Nephron (organoid): ENCODE measurements around the gene STRA6.

Source experiments
- H3K27ac Mint-ChIP-seq, 3 experiments: 2 replicates each; pipeline ENCODE4 v1.8.0; 2020; ENCODE audit warnings: mixed read lengths in 3 of 3, mild to moderate bottlenecking in 2 of 3, moderate library complexity in 1 of 3
- H3K27me3 Mint-ChIP-seq: 2 replicates; pipeline ENCODE4 v1.8.0; 2021; ENCODE audit warnings: low read depth, mild to moderate bottlenecking, moderate library complexity, mixed read lengths
- H3K36me3 Mint-ChIP-seq: 2 replicates; pipeline ENCODE4 v1.8.0; 2020; ENCODE audit warnings: low read depth, mixed read lengths
- H3K4me1 Mint-ChIP-seq: 2 replicates; pipeline ENCODE4 v1.8.0; 2020; ENCODE audit warnings: mixed read lengths
- H3K4me3 Mint-ChIP-seq, 3 experiments: 2 replicates each; pipeline ENCODE4 v1.8.0; 2020; ENCODE audit warnings: mild to moderate bottlenecking in 3 of 3, mixed read lengths in 3 of 3, moderate library complexity in 2 of 3
- H3K9me3 Mint-ChIP-seq: 2 replicates; pipeline ENCODE4 v1.8.0; 2020; ENCODE audit warnings: mixed read lengths
- TF ChIP-seq, protein P1 (sequence below), 3 experiments: fragments of 200-600 bp; sonication (generic); IDR thresholded peaks; one replicate each; pipeline ENCODE4 v1.5.0; 2021; ENCODE audit warnings: antibody characterized with exemption in 3 of 3; ENCODE audit not compliant: unreplicated experiment in 3 of 3

STRA6 gene

DNA sequence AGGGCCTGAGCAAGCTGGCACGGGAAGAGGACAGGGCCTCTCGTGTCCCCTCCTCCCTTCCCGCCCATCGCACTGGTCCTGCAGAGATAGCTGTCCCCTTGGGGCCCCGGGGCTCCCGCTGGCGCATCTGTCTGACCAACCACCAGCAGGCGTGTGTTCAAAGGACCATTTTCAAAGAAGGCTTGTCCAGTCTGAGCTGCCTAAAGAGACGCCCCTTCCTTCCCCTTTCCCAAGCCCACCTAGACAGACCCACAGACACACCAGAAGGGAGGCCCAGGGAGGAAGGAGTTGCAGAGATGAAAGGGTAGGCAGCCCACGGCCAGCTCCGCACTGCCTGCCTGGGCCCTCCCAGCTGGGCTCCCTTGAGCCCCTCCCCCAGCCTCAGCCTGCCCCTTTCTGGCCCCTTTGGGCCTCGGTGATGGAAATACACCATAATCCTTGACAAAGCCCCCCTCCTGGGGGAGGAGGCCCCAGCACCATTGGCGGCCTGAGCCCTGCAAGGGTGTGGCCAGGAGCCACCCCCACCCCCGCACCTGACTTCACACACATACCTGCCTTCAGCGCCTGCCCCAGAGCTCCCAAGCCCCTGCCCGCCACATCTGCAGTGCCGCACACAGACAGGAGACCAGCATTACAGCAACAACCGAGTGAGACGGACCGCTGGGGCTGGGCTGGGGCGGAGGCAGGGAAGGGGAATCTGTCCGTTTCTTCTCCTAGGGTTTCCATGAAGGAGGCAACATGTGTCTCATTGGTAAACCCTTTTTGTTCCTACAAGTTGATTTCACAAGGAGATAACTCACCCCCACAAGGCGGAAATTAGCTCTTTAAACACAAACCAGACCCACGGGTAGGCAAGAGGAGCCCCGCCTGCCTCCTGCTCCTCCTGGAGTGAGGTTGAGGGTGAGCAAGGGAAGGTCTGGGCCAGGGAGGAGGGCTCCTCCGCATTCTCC, at the start of gene STRA6:
Gene STRA6, minus strand, starts transcription at position 336 of the 950 bp plus-strand sequence. CDS start 520 bp downstream, outside the sequence.
- Mint-ChIP-seq H3K4me3 (peak within 1 kb of the TSS; percentile 84 to 90 (median 87)), H3K36me3 (no peaks in the 10 kb centered on the region), H3K4me1 (peaks cover 83% of the 10 kb centered on the region), H3K9me3 (no peaks in the 10 kb centered on the region), H3K27ac (peak within 1 kb of the TSS; percentile 97 to 99 (median 98)), H3K27me3 (peaks cover 4% of the 10 kb centered on the region)
- TF ChIP-seq, protein P1, sequence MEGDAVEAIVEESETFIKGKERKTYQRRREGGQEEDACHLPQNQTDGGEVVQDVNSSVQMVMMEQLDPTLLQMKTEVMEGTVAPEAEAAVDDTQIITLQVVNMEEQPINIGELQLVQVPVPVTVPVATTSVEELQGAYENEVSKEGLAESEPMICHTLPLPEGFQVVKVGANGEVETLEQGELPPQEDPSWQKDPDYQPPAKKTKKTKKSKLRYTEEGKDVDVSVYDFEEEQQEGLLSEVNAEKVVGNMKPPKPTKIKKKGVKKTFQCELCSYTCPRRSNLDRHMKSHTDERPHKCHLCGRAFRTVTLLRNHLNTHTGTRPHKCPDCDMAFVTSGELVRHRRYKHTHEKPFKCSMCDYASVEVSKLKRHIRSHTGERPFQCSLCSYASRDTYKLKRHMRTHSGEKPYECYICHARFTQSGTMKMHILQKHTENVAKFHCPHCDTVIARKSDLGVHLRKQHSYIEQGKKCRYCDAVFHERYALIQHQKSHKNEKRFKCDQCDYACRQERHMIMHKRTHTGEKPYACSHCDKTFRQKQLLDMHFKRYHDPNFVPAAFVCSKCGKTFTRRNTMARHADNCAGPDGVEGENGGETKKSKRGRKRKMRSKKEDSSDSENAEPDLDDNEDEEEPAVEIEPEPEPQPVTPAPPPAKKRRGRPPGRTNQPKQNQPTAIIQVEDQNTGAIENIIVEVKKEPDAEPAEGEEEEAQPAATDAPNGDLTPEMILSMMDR (IDR thresholded peaks at IDR 0.05; ENCODE audit: unreplicated experiment in 3 of 3) = peak in 2 of 3 experiments; percentile 24 to 36

- Mint-ChIP-seq H3K9me3 (no peaks in the 10 kb centered on the region), H3K27ac (peak overlapping the region in 1 of 3 experiments; percentile 49), H3K4me1 (peaks cover 41% of the 10 kb centered on the region), H3K4me3 (no peak overlapping the region), H3K27me3 (peaks cover 11% of the 10 kb centered on the region), H3K36me3 (no peaks in the 10 kb centered on the region)
- TF ChIP-seq, protein P1 (IDR thresholded peaks at IDR 0.05; ENCODE audit: unreplicated experiment in 3 of 3) = no peak
Measured at GRCh38 chr15:74252291-74252690, 49.7 kb upstream of the STRA6 start.

DNA sequence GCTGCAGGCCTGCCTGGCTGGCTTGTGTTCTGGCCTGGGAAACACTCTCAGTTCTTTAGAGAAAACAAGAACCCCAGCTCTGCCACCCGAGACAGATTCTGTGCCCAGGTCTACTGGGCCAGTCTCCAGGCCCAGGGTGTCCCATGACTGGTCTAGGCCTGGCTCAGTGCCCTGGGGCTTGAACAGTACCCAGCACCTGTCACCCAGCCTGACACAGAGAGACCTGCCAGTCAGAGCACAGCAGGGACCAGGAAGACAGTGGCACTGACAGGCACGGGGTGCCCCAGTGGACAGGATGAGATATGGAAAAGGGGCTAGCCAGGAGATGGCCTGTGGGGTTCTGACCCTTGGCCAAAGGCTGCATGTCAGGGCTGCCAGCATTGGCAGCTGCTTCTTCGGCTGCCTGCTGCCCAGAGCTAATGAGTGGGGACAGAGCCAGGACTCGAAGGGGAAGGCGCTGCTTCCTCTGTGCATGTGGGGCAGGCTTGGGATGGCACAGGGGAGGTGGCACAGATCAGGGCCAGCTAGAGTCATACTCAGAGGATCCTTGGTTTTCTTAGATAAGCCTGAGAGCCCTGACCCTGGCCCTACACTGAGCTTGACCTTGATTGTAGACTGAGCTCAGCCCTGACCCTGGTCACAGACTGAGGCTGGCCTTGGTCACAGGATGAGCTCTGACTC, 48.7 kb upstream of the STRA6 start:
- Mint-ChIP-seq H3K9me3 (no peaks in the 10 kb centered on the region), H3K4me1 (peaks cover 38% of the 10 kb centered on the region), H3K27me3 (peaks cover 7% of the 10 kb centered on the region), H3K27ac (no peak overlapping the region), H3K4me3 (no peak overlapping the region), H3K36me3 (no peaks in the 10 kb centered on the region)
- TF ChIP-seq, protein P1 (IDR thresholded peaks at IDR 0.05; ENCODE audit: unreplicated experiment in 3 of 3) = no peak

- Mint-ChIP-seq H3K9me3 (no peaks in the 10 kb centered on the region), H3K36me3 (no peaks in the 10 kb centered on the region), H3K4me1 (peaks cover 44% of the 10 kb centered on the region), H3K27ac (peak overlapping the region in 2 of 3 experiments; percentile 1 to 19), H3K4me3 (no peak overlapping the region), H3K27me3 (peaks cover 7% of the 10 kb centered on the region)
- TF ChIP-seq, protein P1 (IDR thresholded peaks at IDR 0.05; ENCODE audit: unreplicated experiment in 3 of 3) = no peak
Measured at GRCh38 chr15:74250266-74250665, 47.7 kb upstream of the STRA6 start.

- TF ChIP-seq, protein P1 (IDR thresholded peaks at IDR 0.05; ENCODE audit: unreplicated experiment in 3 of 3) = no peak
- Mint-ChIP-seq H3K27ac (peak overlapping the region in 1 of 3 experiments; percentile 29), H3K9me3 (no peaks in the 10 kb centered on the region), H3K27me3 (peaks cover 30% of the 10 kb centered on the region), H3K36me3 (no peaks in the 10 kb centered on the region), H3K4me1 (peaks cover 49% of the 10 kb centered on the region), H3K4me3 (peak overlapping the region in 1 of 3 experiments; percentile 30)
Measured at GRCh38 chr15:74245342-74245931, 42.9 kb upstream of the STRA6 start.
